H1 (cell line): ENCODE results near the gene CD96. TPM values are rescaled to one million over a fixed set of nuclear protein-coding genes. Genes with fewer than 3 reads are reported as not detected.

Experiments used
- CTCF ChIA-PET: fragments of 300-600 bp; sonication (Branson Sonifier 250); formaldehyde crosslinking; loops from one replicate; lab custom pipeline; 2021; ENCODE audit not compliant: partially characterized antibody; lab: Charles Lee
- POLR2A ChIA-PET: fragments of 300-600 bp; sonication (Branson Sonifier 250); formaldehyde crosslinking; loops from one replicate; lab custom pipeline; 2021; ENCODE audit warnings: inconsistent platforms; ENCODE audit not compliant: partially characterized antibody; lab: Charles Lee
- DNase-seq, 2 experiments: peaks; one replicate each; pipeline versions ENCODE4 v3.0.0 to v3.0.0-alpha.2; 2010 to 2022; ENCODE audit warnings: low spot score in 2 of 2, low read depth in 1 of 2, mixed read lengths in 1 of 2
- FAIRE-seq: peaks from 2 replicates; lab custom pipeline; 2011; peaks lifted over from hg19 to GRCh38; lab: Jason Lieb, UNC
- H2AFZ ChIP-seq: 2 replicates; pipeline ENCODE4 v1.8.1; 2012; ENCODE audit warnings: low read length, inconsistent platforms
- H2AK5ac ChIP-seq: 2 replicates; pipeline ENCODE4 v1.6.1; 2013; ENCODE audit warnings: low read depth, low read length
- H2BK120ac ChIP-seq: replicated peaks from 2 replicates; pipeline ENCODE3; 2013; ENCODE audit warnings: low read depth, low read length, inconsistent platforms
- H2BK12ac ChIP-seq: 2 replicates; pipeline ENCODE4 v1.6.1; 2013; ENCODE audit warnings: low read depth, low read length
- H2BK15ac ChIP-seq: 2 replicates; pipeline ENCODE4 v1.6.1; 2013; ENCODE audit warnings: low read length
- H2BK20ac ChIP-seq: 2 replicates; pipeline ENCODE4 v1.6.1; 2013; ENCODE audit warnings: low read length
- H2BK5ac ChIP-seq: 2 replicates; pipeline ENCODE4 v1.6.1; 2013; ENCODE audit warnings: low read depth, low read length
- H3K14ac ChIP-seq: 2 replicates; pipeline ENCODE4 v1.6.1; 2013; ENCODE audit warnings: inconsistent platforms; ENCODE audit not compliant: insufficient read length
- H3K18ac ChIP-seq: 2 replicates; pipeline ENCODE4 v1.6.1; 2013; ENCODE audit warnings: low read length; ENCODE audit errors: extremely low read depth
- H3K23ac ChIP-seq: 2 replicates; pipeline ENCODE4 v1.6.1; 2013; ENCODE audit warnings: inconsistent platforms; ENCODE audit not compliant: insufficient read length
- H3K23me2 ChIP-seq: 2 replicates; pipeline ENCODE4 v1.6.1; 2013; ENCODE audit warnings: low read depth, low read length
- H3K27ac ChIP-seq: 2 replicates; pipeline ENCODE4 v1.6.1; 2011; ENCODE audit warnings: low read depth, low read length, inconsistent platforms
- H3K27me3 ChIP-seq, 4 experiments: replicated peaks in 1 of 4; 1 replicate in 1 of 4; 2 replicates in 3 of 4; pipeline versions ENCODE4 v1.6.1 to v1.8.1; 2011 to 2013; ENCODE audit warnings: low read length in 3 of 4, mild to moderate bottlenecking in 3 of 4, inconsistent platforms in 2 of 4, mixed read lengths in 2 of 4, moderate library complexity in 1 of 4; ENCODE audit not compliant: control insufficient read depth in 3 of 4, insufficient read depth in 3 of 4; ENCODE audit errors: extremely low read depth in 1 of 4
- H3K36me3 ChIP-seq, 4 experiments: 2 replicates each; pipeline versions ENCODE4 v1.6.1 to v1.8.1; 2011 to 2013; ENCODE audit warnings: mild to moderate bottlenecking in 4 of 4, low read length in 3 of 4, moderate library complexity in 2 of 4, control low read depth in 1 of 4, inconsistent platforms in 1 of 4; ENCODE audit not compliant: insufficient read depth in 4 of 4, control insufficient read depth in 2 of 4
- H3K4ac ChIP-seq: replicated peaks from 2 replicates; pipeline ENCODE3; 2013; ENCODE audit warnings: low read length, low read depth, mixed read lengths, inconsistent platforms; ENCODE audit not compliant: insufficient read length
- H3K4me1 ChIP-seq, 4 experiments: replicated peaks in 1 of 4; 1 replicate in 1 of 4; 2 replicates in 3 of 4; pipeline versions ENCODE4 v1.6.1 to v1.8.1; 2011 to 2013; ENCODE audit warnings: low read length in 3 of 4, inconsistent platforms in 2 of 4, mixed read lengths in 1 of 4; ENCODE audit not compliant: insufficient read depth in 4 of 4, control insufficient read depth in 3 of 4
- H3K4me2 ChIP-seq, 2 experiments: 2 replicates each; pipeline versions ENCODE4 v1.6.1 to v1.8.1; 2011 to 2013; ENCODE audit warnings: low read depth in 2 of 2, low read length in 2 of 2, control low read depth in 1 of 2, inconsistent platforms in 1 of 2, mild to moderate bottlenecking in 1 of 2; ENCODE audit not compliant: insufficient read depth in 1 of 2
- H3K4me3 ChIP-seq, 4 experiments: fragments of 200-600, 300-600 bp in 1 of 4; sonication (generic), shearing (Covaris generic), sonication (Bioruptor Twin) in 1 of 4; 2 replicates each; pipeline versions ENCODE4 v1.5.1 to v1.8.1; 2011 to 2016; ENCODE audit warnings: low read length in 4 of 4, low read depth in 3 of 4, control low read depth in 2 of 4, inconsistent platforms in 2 of 4, mild to moderate bottlenecking in 2 of 4, mixed read lengths in 1 of 4, moderate library complexity in 1 of 4; ENCODE audit not compliant: insufficient read depth in 2 of 4; ENCODE audit errors: extremely low read depth in 1 of 4
- H3K56ac ChIP-seq: replicated peaks from 2 replicates; pipeline ENCODE3; 2013; ENCODE audit warnings: low read depth, mild to moderate bottlenecking, mixed read lengths, low read length, inconsistent platforms; ENCODE audit not compliant: insufficient read length
- H3K79me1 ChIP-seq: 2 replicates; pipeline ENCODE4 v1.6.1; 2013; ENCODE audit warnings: low read depth, low read length, control low read depth
- H3K79me2 ChIP-seq, 2 experiments: 2 replicates each; pipeline versions ENCODE4 v1.6.1 to v1.8.1; 2012 to 2013; ENCODE audit warnings: low read length in 2 of 2, mild to moderate bottlenecking in 2 of 2, inconsistent platforms in 1 of 2; ENCODE audit not compliant: insufficient read depth in 2 of 2, control insufficient read depth in 1 of 2
- H3K9ac ChIP-seq, 4 experiments: replicated peaks in 1 of 4; 1 replicate in 1 of 4; 2 replicates in 3 of 4; pipeline versions ENCODE4 v1.6.1 to v1.8.1; 2011 to 2013; ENCODE audit warnings: low read depth in 3 of 4, low read length in 3 of 4, control low read depth in 2 of 4, mild to moderate bottlenecking in 2 of 4, moderate library complexity in 2 of 4, inconsistent platforms in 1 of 4; ENCODE audit errors: extremely low read depth in 1 of 4
- H3K9me3 ChIP-seq, 2 experiments: 2 replicates each; pipeline versions ENCODE4 v1.6.1 to v1.8.1; 2012 to 2013; ENCODE audit warnings: mild to moderate bottlenecking in 2 of 2, moderate library complexity in 2 of 2, control low read depth in 1 of 2, inconsistent platforms in 1 of 2, low read depth in 1 of 2, low read length in 1 of 2, mixed read lengths in 1 of 2; ENCODE audit not compliant: insufficient read depth in 2 of 2
- H4K20me1 ChIP-seq, 2 experiments: replicated peaks in 1 of 2; 2 replicates each; pipeline versions ENCODE3 to v1.8.1; 2011 to 2013; ENCODE audit warnings: inconsistent platforms in 2 of 2, low read length in 2 of 2, mild to moderate bottlenecking in 1 of 2; ENCODE audit not compliant: insufficient read depth in 2 of 2, control insufficient read depth in 1 of 2
- H4K5ac ChIP-seq: 2 replicates; pipeline ENCODE4 v1.6.1; 2013; ENCODE audit warnings: low read length, low read depth, mixed read lengths, inconsistent platforms; ENCODE audit not compliant: insufficient read length
- H4K8ac ChIP-seq: 2 replicates; pipeline ENCODE4 v1.8.0; 2013; ENCODE audit warnings: mild to moderate bottlenecking, moderate library complexity, low read length, inconsistent platforms; ENCODE audit not compliant: insufficient read depth; ENCODE audit errors: extremely low read depth
- H4K91ac ChIP-seq: replicated peaks from 2 replicates; pipeline ENCODE3; 2013; ENCODE audit warnings: low read length, mixed read lengths, inconsistent platforms; ENCODE audit not compliant: insufficient read length
- WGBS, 2 experiments: shearing (Covaris generic) in 1 of 2; methylation state at CpG; one replicate each; pipeline versions ENCODE4 v1.1.6 to v1.1.7; 2013 to 2015; ENCODE audit warnings: low lambda C conversion rate in 2 of 2, mixed read lengths in 2 of 2, inconsistent platforms in 1 of 2, low coverage in 1 of 2, missing lambda C conversion rate in 1 of 2; ENCODE audit not compliant: insufficient replicate concordance in 2 of 2, insufficient coverage in 1 of 2, insufficient read length in 1 of 2; ENCODE audit errors: extremely low coverage in 1 of 2, missing lambda C conversion rate in 1 of 2; 5-methylcytosine and 5-hydroxymethylcytosine counted together
- polyA plus RNA-seq, 7 experiments: library from polyadenylated mRNA; depleted of rRNA in 3 of 7; stranded (reverse) in 5 of 7; unstranded in 2 of 7; fragments of >200 nt in 5 of 7; fragments of 200-250 nt in 2 of 7; gene quantifications; 1 replicate in 5 of 7; 2 replicates in 1 of 7; 4 replicates in 1 of 7; pipeline versions ENCODE4 v1.2.1 to v1.2.3, GENCODE V29; 2011 to 2013; ENCODE audit warnings: missing spikeins in 2 of 7, mixed read lengths in 2 of 7
- total RNA-seq: library from RNA; stranded (reverse); fragmentation: NEBNext Ultra II Directional; extraction: Animal tissue kit (Norgen Biotek cat#: 25700); gene quantifications from 2 replicates; pipeline ENCODE4 v1.2.1, GENCODE V29; 2021

The CD96 gene
- total and polyA plus RNA-seq, 2 of the 8 experiments (the other 6 are each of a cell fraction or from before 2014, with no cell fraction given) = not detected

DNA sequence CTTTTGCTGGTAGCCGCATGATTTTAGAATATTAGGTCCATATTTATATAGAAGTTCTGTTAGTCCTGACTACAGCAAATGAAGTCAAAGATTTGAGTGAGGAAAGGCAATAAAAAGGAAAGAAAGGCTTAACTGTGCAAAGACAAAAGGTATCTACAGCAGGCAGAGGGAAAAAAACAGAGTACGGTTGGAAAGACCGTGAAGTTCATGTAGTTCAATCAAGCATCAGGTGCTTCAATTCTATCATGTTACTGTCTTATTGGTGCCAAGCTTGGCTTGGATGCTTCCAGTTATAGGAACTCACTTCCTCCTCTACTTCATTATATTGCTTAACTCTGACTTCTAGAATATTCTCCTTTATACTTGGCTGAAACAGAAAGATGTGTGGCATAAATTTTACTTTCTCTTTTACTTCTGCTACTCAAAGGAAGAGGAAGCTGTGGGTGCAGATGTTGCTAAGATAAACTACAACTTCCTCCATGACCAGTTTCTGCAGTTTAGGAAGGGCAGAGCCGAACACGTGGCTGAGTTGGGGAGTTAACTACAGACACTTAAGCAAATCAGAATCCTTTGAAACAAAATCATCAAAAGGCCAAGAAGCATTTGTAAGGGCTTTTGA, 125.7 kb downstream of the CD96 start:
- CTCF ChIA-PET = interaction anchor here (0.8 to 2.1 kb wide), 13 partner anchors 29 to 346 kb away, joined by 3 to 11 read pairs (median 4); no protein-coding TSS in a partner anchor

More for the DNA sequence above, 125.7 kb downstream of the CD96 start:
- Histone ChIP-seq H4K5ac (no peak overlapping the region), H3K9me3 (peaks cover 0 to 3% of the 10 kb centered on the region in 2 experiments; a peak in 3 of 4 replicates), H2AK5ac (no peak overlapping the region), H3K36me3 (no peaks in the 10 kb centered on the region), H3K4me1 (no peaks in the 10 kb centered on the region), H3K56ac (no peak overlapping the region), H2BK120ac (no peak overlapping the region), H2BK5ac (no peak overlapping the region), H3K27ac (no peak overlapping the region), H2BK15ac (no peak overlapping the region), H3K4me2 (no peak overlapping the region), H4K20me1 (no peaks in the 10 kb centered on the region), H3K27me3 (no peaks in the 10 kb centered on the region), H3K4ac (no peak overlapping the region), H3K23ac (no peak overlapping the region), H4K91ac (no peak overlapping the region), H3K79me1 (no peaks in the 10 kb centered on the region), H2AFZ (no peak overlapping the region), H2BK12ac (no peak overlapping the region), H3K18ac (no peak overlapping the region), H3K14ac (no peak overlapping the region), H3K9ac (no peak overlapping the region), H4K8ac (no peak overlapping the region), H3K79me2 (no peaks in the 10 kb centered on the region), H3K23me2 (no peaks in the 10 kb centered on the region; the same call in 1 of the 2 replicates), H3K4me3 (no peak overlapping the region), H2BK20ac (no peak overlapping the region)
- 88% methylated on average over 5 of the region's 5 CpGs; no CpG with 5 or more reads in 1 of the 2 experiments for WGBS, 2 experiments
- DNase-seq (no peak), FAIRE-seq (no peak)
- POLR2A ChIA-PET = no interaction called here
